CD14-positive monocyte (primary cell): Measurements from ENCODE around the gene NOS1. TPM values are rescaled to one million over a fixed set of nuclear protein-coding genes. Genes with fewer than 3 reads are reported as not detected.
A peak's percentile ranks its signal among the peaks of the same experiment; 100 is the strongest.

ENCODE experiments used
- DNase-seq, 3 donors: peaks; one replicate each; pipeline ENCODE4 v3.0.0-alpha.2; 2011 to 2022
- H2AFZ ChIP-seq: 2 replicates; pipeline ENCODE4 v1.6.0; 2012; ENCODE audit warnings: mild to moderate bottlenecking, low read depth, low read length, inconsistent platforms; ENCODE audit not compliant: insufficient read depth, poor library complexity, severe bottlenecking
- H3K27ac ChIP-seq, 2 donors: 1 replicate in 1 of 2; 2 replicates in 1 of 2; pipeline ENCODE4 v1.5.1; 2012 to 2013; ENCODE audit warnings: low read length in 2 of 2, control low read depth in 1 of 2, inconsistent platforms in 1 of 2, low read depth in 1 of 2, mild to moderate bottlenecking in 1 of 2
- H3K27me3 ChIP-seq, 2 donors: one replicate each; pipeline versions ENCODE4 v1.6.0 to v1.6.1; 2011 to 2013; ENCODE audit warnings: low read length in 2 of 2; ENCODE audit not compliant: control insufficient read depth in 2 of 2, insufficient read depth in 2 of 2
- H3K36me3 ChIP-seq, 2 donors: replicated peaks in 1 of 2; 1 replicate in 1 of 2; 2 replicates in 1 of 2; pipeline versions ENCODE4 v1.5.1 to v1.6.1; 2012 to 2013; ENCODE audit warnings: low read length in 2 of 2, control low read depth in 1 of 2, inconsistent platforms in 1 of 2, mild to moderate bottlenecking in 1 of 2; ENCODE audit not compliant: insufficient read depth in 2 of 2, control insufficient read depth in 1 of 2
- H3K4me1 ChIP-seq, 2 donors: 1 replicate in 1 of 2; 2 replicates in 1 of 2; pipeline versions ENCODE4 v1.5.1 to v1.6.1; 2012 to 2013; ENCODE audit warnings: low read length in 2 of 2, control low read depth in 1 of 2, inconsistent platforms in 1 of 2, mild to moderate bottlenecking in 1 of 2, moderate library complexity in 1 of 2; ENCODE audit not compliant: insufficient read depth in 2 of 2, control insufficient read depth in 1 of 2
- H3K4me2 ChIP-seq: replicated peaks from 2 replicates; pipeline ENCODE3; 2012; ENCODE audit warnings: low read length, moderate library complexity, mild to moderate bottlenecking; ENCODE audit not compliant: poor library complexity, severe bottlenecking; ENCODE audit errors: extremely low read depth
- H3K4me3 ChIP-seq, 3 experiments: fragments of 200-600 bp in 1 of 3; sonication (generic) in 1 of 3; replicated peaks in 1 of 3; 1 replicate in 2 of 3; 2 replicates in 1 of 3; pipeline ENCODE4 v1.5.1; 2011 to 2013; ENCODE audit warnings: low read length in 3 of 3, mild to moderate bottlenecking in 3 of 3, control low read depth in 2 of 3, low read depth in 2 of 3, inconsistent platforms in 1 of 3, moderate library complexity in 1 of 3
- H3K79me2 ChIP-seq: 2 replicates; pipeline ENCODE4 v1.6.0; 2012; ENCODE audit warnings: mild to moderate bottlenecking, control low read depth, inconsistent platforms, low read length, moderate library complexity; ENCODE audit not compliant: insufficient read depth
- H3K9ac ChIP-seq: 2 replicates; pipeline ENCODE4 v1.6.0; 2017; ENCODE audit warnings: low read length, mild to moderate bottlenecking; ENCODE audit not compliant: insufficient read depth, poor library complexity, severe bottlenecking
- H3K9me3 ChIP-seq, 2 donors: replicated peaks in 1 of 2; 1 replicate in 1 of 2; 2 replicates in 1 of 2; pipeline versions ENCODE4 v1.5.1 to v1.6.1; 2012 to 2013; ENCODE audit warnings: low read length in 2 of 2, control low read depth in 1 of 2; ENCODE audit not compliant: control insufficient read depth in 1 of 2, insufficient read depth in 1 of 2
- H4K20me1 ChIP-seq: 2 replicates; pipeline ENCODE4 v1.6.0; 2012; ENCODE audit warnings: mild to moderate bottlenecking, low read length, control low read depth, moderate library complexity; ENCODE audit not compliant: insufficient read depth
- H3K27ac Mint-ChIP-seq, 7 donors: one replicate each; pipeline ENCODE4 v1.8.0; 2020; ENCODE audit warnings: mild to moderate bottlenecking in 7 of 7, mixed read lengths in 7 of 7, moderate library complexity in 6 of 7, inconsistent platforms in 2 of 7
- H3K27me3 Mint-ChIP-seq, 3 donors: one replicate each; pipeline ENCODE4 v1.8.0; 2021 to 2022; ENCODE audit warnings: low read depth in 3 of 3, mild to moderate bottlenecking in 3 of 3, mixed read lengths in 3 of 3, moderate library complexity in 3 of 3, inconsistent platforms in 1 of 3
- H3K36me3 Mint-ChIP-seq, 2 donors: one replicate each; pipeline ENCODE4 v1.8.0; 2020; ENCODE audit warnings: mixed read lengths in 2 of 2, inconsistent platforms in 1 of 2, mild to moderate bottlenecking in 1 of 2
- H3K4me1 Mint-ChIP-seq: one replicate; pipeline ENCODE4 v1.8.0; 2020; ENCODE audit warnings: mild to moderate bottlenecking, mixed read lengths
- H3K4me3 Mint-ChIP-seq, 2 donors: one replicate each; pipeline ENCODE4 v1.8.0; 2020; ENCODE audit warnings: mild to moderate bottlenecking in 2 of 2, mixed read lengths in 2 of 2, moderate library complexity in 1 of 2
- H3K9me3 Mint-ChIP-seq, 7 donors: one replicate each; pipeline ENCODE4 v1.8.0; 2020 to 2022; ENCODE audit warnings: mixed read lengths in 7 of 7, mild to moderate bottlenecking in 6 of 7, moderate library complexity in 6 of 7, inconsistent platforms in 2 of 7
- CTCF ChIP-seq: fragments of 200-600 bp; IDR thresholded peaks from one replicate; pipeline ENCODE4 v1.8.0; 2022; ENCODE audit warnings: antibody characterized with exemption, mild to moderate bottlenecking
- WGBS: methylation state at CpG from one replicate; pipeline ENCODE4 v1.1.5; 2013; ENCODE audit warnings: missing lambda C conversion rate; ENCODE audit not compliant: insufficient coverage; 5-methylcytosine and 5-hydroxymethylcytosine counted together
- intact Hi-C, 2 donors: fragments of 100-400 bp; cut with micrococcal nuclease; formaldehyde crosslinking; loops; one replicate each; pipeline versions ENCODE4 v1.15.0 to v1.15.1; 2023
- polyA plus RNA-seq, 3 donors: library from polyadenylated mRNA; depleted of rRNA in 1 of 3; unstranded in 2 of 3; stranded (reverse) in 1 of 3; fragments of 300-500 nt in 2 of 3; fragments of >200 nt in 1 of 3; fragmentation: Illumina TruSeq in 2 of 3; gene quantifications; 1 replicate in 2 of 3; 2 replicates in 1 of 3; pipeline ENCODE4 v1.2.3, GENCODE V29; 2012 to 2021

NOS1 gene
- polyA plus RNA-seq, 3 donors: not detected

GRCh38 chr12:117404203-117404853 is 42.9 kb upstream of the NOS1 start:
- Histone ChIP-seq H3K79me2 (no peaks in the 10 kb centered on the region), H3K36me3 (no peaks in the 10 kb centered on the region), H3K4me3 (no peak overlapping the region), H3K4me1 (peaks cover 5 to 11% of the 10 kb centered on the region in 2 donors), H2AFZ (no peak overlapping the region), H3K27me3 (no peaks in the 10 kb centered on the region), H3K4me2 (no peak overlapping the region), H3K27ac (peak overlapping the region in 1 of 2 donors; percentile 33), H4K20me1 (no peaks in the 10 kb centered on the region), H3K9me3 (peaks cover 6 to 7% of the 10 kb centered on the region in 2 donors), H3K9ac (no peak overlapping the region)
- H3K27ac Mint-ChIP-seq: peak overlapping the region; percentile 2 to 93 (median 86)
- no peak for DNase-seq
- 71% methylated on average over 4 of the region's 4 CpGs for WGBS
- intact Hi-C loops: no loop called here
- TF ChIP-seq CTCF: no peak
- peaks cover 2 to 9% (median 6%) of the 10 kb centered on the region in 3 donors for H3K27me3 Mint-ChIP-seq
- peaks cover 18% of the 10 kb centered on the region for H3K4me1 Mint-ChIP-seq
- H3K36me3 Mint-ChIP-seq: no peaks in the 10 kb centered on the region
- peaks cover 0 to 14% (median 8%) of the 10 kb centered on the region in 7 donors for H3K9me3 Mint-ChIP-seq
- H3K4me3 Mint-ChIP-seq: peak overlapping the region in 1 of 2 donors; percentile 47

- WGBS: 100% methylated on average over 1 of the region's 3 CpGs
- Mint-ChIP-seq H3K4me3 (no peak overlapping the region), H3K4me1 (peaks cover 18% of the 10 kb centered on the region), H3K27me3 (peaks cover 4 to 9% (median 4%) of the 10 kb centered on the region in 3 donors), H3K36me3 (no peaks in the 10 kb centered on the region), H3K27ac (peak overlapping the region in 4 of 7 donors; percentile 68 to 93 (median 90)), H3K9me3 (peaks cover 0 to 20% (median 13%) of the 10 kb centered on the region in 7 donors)
- no peaks in the 10 kb centered on the region for H3K79me2 ChIP-seq
- H4K20me1 ChIP-seq: no peaks in the 10 kb centered on the region
- intact Hi-C loops: no loop called here
- DNase-seq: peak in 2 of 3 donors; percentile 2 to 12
- H2AFZ ChIP-seq: no peak overlapping the region
- peaks cover 5 to 11% of the 10 kb centered on the region in 2 donors for H3K4me1 ChIP-seq
- H3K9ac ChIP-seq: no peak overlapping the region
- H3K9me3 ChIP-seq: peaks cover 6 to 7% of the 10 kb centered on the region in 2 donors
- H3K4me3 ChIP-seq: no peak overlapping the region
- TF ChIP-seq CTCF: no peak
- H3K27me3 ChIP-seq: no peaks in the 10 kb centered on the region
- no peak overlapping the region for H3K4me2 ChIP-seq
- H3K36me3 ChIP-seq: no peaks in the 10 kb centered on the region
- H3K27ac ChIP-seq: peak overlapping the region in 1 of 2 donors; percentile 33
Measured at GRCh38 chr12:117403586-117404139, 42.2 kb upstream of the NOS1 start.
